Small intestine (tissue), 7 donors: ENCODE data around the gene SPATA9. TPM values are rescaled to one million over a fixed set of nuclear protein-coding genes. Genes with fewer than 3 reads are reported as not detected.

ENCODE experiments used
- DNase-seq, 2 donors: peaks; one replicate each; pipeline versions ENCODE4 v3.0.0 to v3.0.0-alpha.2; 2013
- FAIRE-seq: peaks from 2 replicates; lab custom pipeline; 2012; peaks lifted over from hg19 to GRCh38; lab: Jason Lieb, UNC
- H3K27ac ChIP-seq, 3 donors: one replicate each; pipeline ENCODE4 v1.5.1; 2013; ENCODE audit warnings: low read length in 2 of 3, mild to moderate bottlenecking in 2 of 3, control low read depth in 1 of 3, inconsistent platforms in 1 of 3, low read depth in 1 of 3, moderate library complexity in 1 of 3
- H3K27me3 ChIP-seq, 3 donors: one replicate each; pipeline ENCODE4 v1.6.1; 2013; ENCODE audit warnings: low read length in 3 of 3, inconsistent platforms in 1 of 3; ENCODE audit not compliant: control insufficient read depth in 3 of 3, insufficient read depth in 3 of 3
- H3K36me3 ChIP-seq, 3 donors: one replicate each; pipeline ENCODE4 v1.6.1; 2013; ENCODE audit warnings: low read length in 3 of 3, inconsistent platforms in 1 of 3, low read depth in 1 of 3, mild to moderate bottlenecking in 1 of 3, moderate library complexity in 1 of 3; ENCODE audit not compliant: control insufficient read depth in 3 of 3, insufficient read depth in 2 of 3
- H3K4me1 ChIP-seq, 3 donors: one replicate each; pipeline ENCODE4 v1.6.1; 2013; ENCODE audit warnings: low read length in 2 of 3, inconsistent platforms in 1 of 3, low read depth in 1 of 3, mild to moderate bottlenecking in 1 of 3, moderate library complexity in 1 of 3; ENCODE audit not compliant: control insufficient read depth in 3 of 3, insufficient read depth in 2 of 3
- H3K4me3 ChIP-seq, 3 donors: one replicate each; pipeline ENCODE4 v1.5.1; 2013; ENCODE audit warnings: low read length in 3 of 3, control low read depth in 1 of 3, inconsistent platforms in 1 of 3, low read depth in 1 of 3, mild to moderate bottlenecking in 1 of 3, moderate library complexity in 1 of 3
- H3K9me3 ChIP-seq, 2 donors: one replicate each; pipeline ENCODE4 v1.6.1; 2013; ENCODE audit warnings: low read depth in 1 of 2, low read length in 1 of 2; ENCODE audit not compliant: control insufficient read depth in 2 of 2, insufficient read depth in 1 of 2
- WGBS, 3 donors: extraction: QIAGEN DNeasy Blood & Tissue Kit; methylation state at CpG; one replicate each; pipeline ENCODE4 v1.1.7; 2013; 5-methylcytosine and 5-hydroxymethylcytosine counted together
- polyA plus RNA-seq, 4 donors: library from polyadenylated mRNA; stranded (reverse) in 3 of 4; unstranded in 1 of 4; fragments of 200-250 nt in 3 of 4; fragments of 120-200 nt in 1 of 4; gene quantifications; one replicate each; pipeline versions ENCODE4 v1.2.1 to v1.2.3, GENCODE V29; 2013
- donor health status: healthy with polysubstance abuse.
- donor health status: control.
- donor health status: control.
- donor health status: Bipolar disorder and iron deficiency.
- donor health status: healthy.

SPATA9 gene
- polyA plus RNA-seq, 4 donors, result 0.24 to 1.0 TPM; not detected in 2

- no peaks in the 10 kb centered on the region for H3K27me3 ChIP-seq
- peaks cover 0 to 31% (median 0%) of the 10 kb centered on the region in 3 donors for H3K4me1 ChIP-seq
- FAIRE-seq (no peak), DNase-seq (no peak)
- H3K9me3 ChIP-seq, result no peaks in the 10 kb centered on the region
- H3K27ac ChIP-seq, result no peak overlapping the region
- no peaks in the 10 kb centered on the region for H3K36me3 ChIP-seq
- H3K4me3 ChIP-seq, result no peak overlapping the region
- WGBS, 3 donors, result 85 to 100% (median 93%) methylated on average over 1 of the region's 1 CpG
Measured at GRCh38 chr5:95626701-95627100, 56.1 kb downstream of the SPATA9 start.

DNA sequence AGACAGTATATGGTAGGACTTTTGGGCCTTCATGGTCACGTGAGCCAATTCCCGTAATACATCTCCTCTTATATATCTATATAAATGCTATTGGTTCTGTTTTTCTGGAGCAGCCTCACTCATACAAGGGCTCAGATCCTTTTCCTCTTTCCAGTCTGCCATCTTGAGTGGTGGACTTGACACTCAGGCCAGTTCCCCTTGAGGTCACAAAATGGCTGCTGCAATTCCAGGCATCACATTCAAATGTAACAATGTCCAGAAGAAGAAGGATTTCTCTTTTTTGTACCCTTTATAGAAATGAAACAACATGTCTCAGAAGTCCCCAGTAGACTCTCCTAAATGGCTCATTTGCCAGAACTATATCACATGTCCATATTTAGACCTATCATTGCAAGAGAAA is 58.4 kb downstream of the SPATA9 start:
- no peak for DNase-seq
- H3K36me3 ChIP-seq, result no peaks in the 10 kb centered on the region
- H3K4me1 ChIP-seq, result peaks cover 0 to 29% (median 2%) of the 10 kb centered on the region in 3 donors
- WGBS, 3 donors, result 96 to 98% (median 96%) methylated on average over 2 of the region's 2 CpGs
- no peak overlapping the region for H3K4me3 ChIP-seq
- H3K27me3 ChIP-seq, result peaks cover 0 to 9% (median 0%) of the 10 kb centered on the region in 3 donors
- FAIRE-seq, result no peak
- H3K27ac ChIP-seq, result no peak overlapping the region
- H3K9me3 ChIP-seq, result no peaks in the 10 kb centered on the region

- peaks cover 0 to 23% (median 2%) of the 10 kb centered on the region in 3 donors for H3K4me1 ChIP-seq
- H3K4me3 ChIP-seq, result no peak overlapping the region
- 91 to 97% (median 94%) methylated on average over 5 of the region's 5 CpGs for WGBS, 3 donors
- FAIRE-seq (no peak), DNase-seq (no peak)
- no peaks in the 10 kb centered on the region for H3K9me3 ChIP-seq
- peaks cover 0 to 16% (median 0%) of the 10 kb centered on the region in 3 donors for H3K27me3 ChIP-seq
- no peaks in the 10 kb centered on the region for H3K36me3 ChIP-seq
- no peak overlapping the region for H3K27ac ChIP-seq
Measured at GRCh38 chr5:95623706-95624105, 59.1 kb downstream of the SPATA9 start.

DNA sequence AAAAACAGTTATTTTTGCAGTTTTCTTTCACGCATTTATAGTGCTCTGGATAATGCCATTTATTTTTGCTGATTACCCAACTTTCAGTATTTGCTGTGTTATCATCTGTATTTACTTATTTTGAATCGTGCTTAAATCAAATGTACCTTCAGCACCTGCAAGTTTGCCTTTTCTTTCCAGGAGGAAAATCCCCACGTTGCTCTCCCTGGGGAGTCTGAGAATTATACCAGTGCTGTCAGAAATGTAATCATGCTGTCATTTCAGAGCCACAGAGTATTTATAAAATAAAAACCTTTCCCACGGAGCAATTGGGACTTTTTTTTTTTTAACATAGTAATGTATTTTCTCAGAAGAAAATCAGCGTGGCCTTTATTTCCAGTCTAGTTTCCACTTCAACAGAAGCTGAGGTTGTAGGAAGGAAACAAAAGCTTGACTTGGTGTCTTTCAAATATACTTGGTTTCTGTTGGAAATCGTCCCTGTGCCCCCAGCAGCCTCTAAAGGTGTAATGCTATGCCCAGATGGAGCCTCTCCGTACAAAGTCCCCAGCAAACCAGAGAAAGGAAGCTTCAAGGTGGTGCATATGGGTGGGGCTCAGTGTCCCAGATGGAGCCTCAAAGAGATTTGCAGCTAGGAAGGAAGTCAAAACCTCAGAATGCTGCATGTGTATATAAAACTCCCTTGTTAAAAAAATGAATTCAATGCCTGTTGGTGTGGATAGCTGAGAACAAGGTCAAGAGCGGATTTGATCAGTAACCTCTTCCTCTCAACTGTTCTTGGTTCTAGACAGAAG is 60.8 kb downstream of the SPATA9 start:
- Histone ChIP-seq H3K27ac (no peak overlapping the region), H3K4me1 (peaks cover 0 to 11% (median 2%) of the 10 kb centered on the region in 3 donors), H3K36me3 (no peaks in the 10 kb centered on the region), H3K27me3 (peaks cover 0 to 19% (median 0%) of the 10 kb centered on the region in 3 donors), H3K4me3 (no peak overlapping the region), H3K9me3 (no peaks in the 10 kb centered on the region)
- DNase-seq, result peak in 1 of 2 donors; percentile 45
- 44 to 55% (median 44%) methylated on average over 8 of the region's 8 CpGs for WGBS, 3 donors
- FAIRE-seq, result no peak

- WGBS, 3 donors, result 4 to 7% (median 6%) methylated on average over 50 to 92 of the region's 92 CpGs
- Histone ChIP-seq H3K27ac (peak overlapping the region in 1 of 3 donors; percentile 5), H3K36me3 (no peaks in the 10 kb centered on the region), H3K4me3 (peak overlapping the region; percentile 23 to 59 (median 54)), H3K9me3 (no peaks in the 10 kb centered on the region), H3K27me3 (peaks cover 0 to 19% (median 0%) of the 10 kb centered on the region in 3 donors), H3K4me1 (peaks cover 0 to 11% (median 2%) of the 10 kb centered on the region in 3 donors)
- peak in 1 of 2 donors; percentile 82 for DNase-seq
- FAIRE-seq, result no peak
Measured at GRCh38 chr5:95620870-95621838, 61.6 kb downstream of the SPATA9 start.

- H3K9me3 ChIP-seq, result no peaks in the 10 kb centered on the region
- H3K4me3 ChIP-seq, result peak within 1 kb of the TSS; percentile 53 to 59 (median 54)
- H3K27me3 ChIP-seq, result peaks cover 0 to 19% (median 0%) of the 10 kb centered on the region in 3 donors
- DNase-seq (peak; percentile 22 to 86), FAIRE-seq (no peak)
- H3K27ac ChIP-seq, result peak within 1 kb of the TSS in 1 of 3 donors; percentile 5
- 0 to 3% (median 1%) methylated on average over 56 to 85 of the region's 85 CpGs for WGBS, 3 donors
- peaks cover 0 to 11% (median 2%) of the 10 kb centered on the region in 3 donors for H3K4me1 ChIP-seq
- no peaks in the 10 kb centered on the region for H3K36me3 ChIP-seq
Measured at GRCh38 chr5:95620030-95620869, 62.5 kb downstream of the SPATA9 start, which contains the start of gene GPR150. Gene GPR150 (plus strand): TSS chr5:95620087. CDS start chr5:95620276, 189 bp downstream.

GRCh38 chr5:95619514-95620029 is 63.2 kb downstream of the SPATA9 start:
- Histone ChIP-seq H3K4me1 (peaks cover 0 to 11% (median 2%) of the 10 kb centered on the region in 3 donors), H3K27ac (no peak overlapping the region), H3K36me3 (no peaks in the 10 kb centered on the region), H3K27me3 (peaks cover 0 to 19% (median 0%) of the 10 kb centered on the region in 3 donors), H3K4me3 (peak overlapping the region; percentile 40 to 59 (median 53)), H3K9me3 (peaks cover 0 to under 1% of the 10 kb centered on the region in 2 donors)
- no peak for FAIRE-seq
- WGBS, 3 donors, result 8 to 12% (median 9%) methylated on average over 19 of the region's 19 CpGs
- no peak for DNase-seq
